ENCODE results near the gene MYH9.

Gene MYH9

GRCh38 chr22:36362932-36363331 lies 24.8 kb downstream of the MYH9 start:
- Mint-ChIP-seq H3K27me3 (no peaks in the 10 kb centered on the region), H3K27ac (peak overlapping the region; percentile 90), H3K9me3 (no peaks in the 10 kb centered on the region), H3K4me3 (no peak overlapping the region), H3K36me3 (peaks cover 54% of the 10 kb centered on the region), H3K4me1 (peaks cover 99% of the 10 kb centered on the region)
- DNase-seq = no peak
- CTCF ChIA-PET = no interaction called here

DNA sequence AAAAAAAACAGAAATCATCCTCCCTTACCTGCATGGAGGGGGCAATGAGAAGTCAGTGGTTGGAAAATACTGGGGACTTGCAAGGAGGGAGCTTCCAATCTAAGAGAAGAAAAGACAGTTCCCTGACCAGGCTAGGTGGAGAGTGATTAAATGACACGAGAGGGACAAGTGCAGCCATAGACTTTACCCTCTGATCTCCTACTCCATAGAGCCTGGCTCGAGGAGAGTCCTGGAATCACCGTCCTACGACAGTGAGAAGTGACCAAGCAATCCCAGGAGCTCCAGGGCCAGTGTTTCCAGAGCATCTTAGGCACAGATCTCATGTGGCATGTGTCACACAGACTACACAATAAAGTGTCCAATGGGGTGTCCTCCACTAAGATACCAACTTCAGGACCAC lies 25.7 kb downstream of the MYH9 start:
- Mint-ChIP-seq H3K4me3 (no peak overlapping the region), H3K9me3 (no peaks in the 10 kb centered on the region), H3K4me1 (peaks cover 99% of the 10 kb centered on the region), H3K27ac (peak overlapping the region; percentile 67), H3K27me3 (no peaks in the 10 kb centered on the region), H3K36me3 (peaks cover 56% of the 10 kb centered on the region)
- no peak for DNase-seq
- CTCF ChIA-PET = interaction anchor here (1.2 to 1.8 kb wide), 2 partner anchors 10 to 28 kb away, joined by 3 to 4 read pairs; no protein-coding TSS in a partner anchor

DNA sequence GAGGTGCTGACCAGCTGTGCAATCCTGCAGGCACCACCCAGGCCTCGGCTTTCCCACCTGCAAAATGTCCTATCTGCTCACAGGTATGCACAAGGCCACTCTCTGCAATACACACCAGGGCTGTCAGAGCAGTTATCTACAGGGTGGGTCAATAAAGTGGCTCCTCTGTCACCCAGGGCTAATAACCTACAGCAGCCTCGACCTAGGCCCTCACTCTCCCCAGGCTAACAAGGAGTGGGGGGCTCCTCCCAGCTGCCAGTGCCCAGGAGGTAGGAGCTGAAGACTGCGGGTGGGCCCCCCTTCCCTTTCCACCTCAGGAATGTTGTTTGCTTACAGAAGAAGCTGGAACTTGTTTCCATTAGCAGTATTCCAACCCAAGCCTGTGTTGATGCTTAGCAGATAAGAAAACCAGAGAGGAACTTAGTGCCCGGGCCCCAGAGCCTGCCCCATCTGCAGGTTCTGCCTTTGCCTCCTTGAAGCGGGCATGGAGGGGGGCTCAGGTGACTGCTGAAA lies 26.8 kb downstream of the MYH9 start:
- Mint-ChIP-seq H3K27me3 (no peaks in the 10 kb centered on the region), H3K4me3 (no peak overlapping the region), H3K4me1 (peaks cover 99% of the 10 kb centered on the region), H3K36me3 (peaks cover 56% of the 10 kb centered on the region), H3K27ac (peak overlapping the region; percentile 40), H3K9me3 (no peaks in the 10 kb centered on the region)
- no peak for DNase-seq
- CTCF ChIA-PET = interaction anchor here (1.8 kb wide), 1 partner anchor 27 kb away, joined by 4 read pairs; no protein-coding TSS in a partner anchor

DNA sequence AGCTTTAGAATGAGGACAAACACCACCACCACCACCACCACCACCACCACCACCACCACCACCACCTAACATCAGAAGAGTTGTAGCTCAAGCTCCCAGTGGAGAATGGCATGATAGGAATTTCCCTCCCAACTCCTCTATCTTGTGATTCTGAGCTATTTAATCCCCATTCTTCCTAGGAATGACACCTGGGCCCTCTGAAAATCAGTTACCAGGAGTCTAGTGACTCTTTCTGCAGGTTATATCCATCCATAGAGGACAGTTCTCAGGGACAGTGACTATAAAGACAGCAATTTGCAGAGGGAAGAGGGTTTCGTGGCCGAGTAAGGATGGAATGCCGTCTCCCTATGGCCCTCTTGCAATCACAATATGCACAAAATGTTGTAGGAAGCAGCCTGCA lies 27.8 kb downstream of the MYH9 start:
- no peak overlapping the region for H3K4me3 Mint-ChIP-seq
- H3K27me3 Mint-ChIP-seq = no peaks in the 10 kb centered on the region
- H3K27ac Mint-ChIP-seq = no peak overlapping the region
- no peaks in the 10 kb centered on the region for H3K9me3 Mint-ChIP-seq
- no peak for DNase-seq
- H3K4me1 Mint-ChIP-seq = peaks cover 99% of the 10 kb centered on the region
- H3K36me3 Mint-ChIP-seq = peaks cover 61% of the 10 kb centered on the region
- CTCF ChIA-PET = interaction anchor here (0.8 to 1.8 kb wide), 4 partner anchors 10 to 26 kb away, joined by 3 to 4 read pairs (median 3); no protein-coding TSS in a partner anchor

- H3K36me3 Mint-ChIP-seq = peaks cover 63% of the 10 kb centered on the region
- H3K27me3 Mint-ChIP-seq = no peaks in the 10 kb centered on the region
- no peak for DNase-seq
- peaks cover 99% of the 10 kb centered on the region for H3K4me1 Mint-ChIP-seq
- CTCF ChIA-PET = interaction anchor here (0.7 to 1.6 kb wide), 4 partner anchors 10 to 25 kb away, joined by 3 read pairs; no protein-coding TSS in a partner anchor
- no peaks in the 10 kb centered on the region for H3K9me3 Mint-ChIP-seq
- H3K27ac Mint-ChIP-seq = peak overlapping the region; percentile 88
- no peak overlapping the region for H3K4me3 Mint-ChIP-seq
These were observed 28.2 kb downstream of the MYH9 start for GRCh38 chr22:36359470-36359996.

- DNase-seq = no peak
- peak overlapping the region; percentile 88 for H3K27ac Mint-ChIP-seq
- H3K27me3 Mint-ChIP-seq = no peaks in the 10 kb centered on the region
- CTCF ChIA-PET = interaction anchor here (0.7 to 1.7 kb wide), 6 partner anchors 11 to 112 kb away, joined by 3 read pairs; no protein-coding TSS in a partner anchor
- H3K36me3 Mint-ChIP-seq = peaks cover 57% of the 10 kb centered on the region
- peak overlapping the region; percentile 38 for H3K4me3 Mint-ChIP-seq
- peaks cover 98% of the 10 kb centered on the region for H3K4me1 Mint-ChIP-seq
- H3K9me3 Mint-ChIP-seq = no peaks in the 10 kb centered on the region
These were observed 29.0 kb downstream of the MYH9 start for GRCh38 chr22:36358533-36359469.

DNA sequence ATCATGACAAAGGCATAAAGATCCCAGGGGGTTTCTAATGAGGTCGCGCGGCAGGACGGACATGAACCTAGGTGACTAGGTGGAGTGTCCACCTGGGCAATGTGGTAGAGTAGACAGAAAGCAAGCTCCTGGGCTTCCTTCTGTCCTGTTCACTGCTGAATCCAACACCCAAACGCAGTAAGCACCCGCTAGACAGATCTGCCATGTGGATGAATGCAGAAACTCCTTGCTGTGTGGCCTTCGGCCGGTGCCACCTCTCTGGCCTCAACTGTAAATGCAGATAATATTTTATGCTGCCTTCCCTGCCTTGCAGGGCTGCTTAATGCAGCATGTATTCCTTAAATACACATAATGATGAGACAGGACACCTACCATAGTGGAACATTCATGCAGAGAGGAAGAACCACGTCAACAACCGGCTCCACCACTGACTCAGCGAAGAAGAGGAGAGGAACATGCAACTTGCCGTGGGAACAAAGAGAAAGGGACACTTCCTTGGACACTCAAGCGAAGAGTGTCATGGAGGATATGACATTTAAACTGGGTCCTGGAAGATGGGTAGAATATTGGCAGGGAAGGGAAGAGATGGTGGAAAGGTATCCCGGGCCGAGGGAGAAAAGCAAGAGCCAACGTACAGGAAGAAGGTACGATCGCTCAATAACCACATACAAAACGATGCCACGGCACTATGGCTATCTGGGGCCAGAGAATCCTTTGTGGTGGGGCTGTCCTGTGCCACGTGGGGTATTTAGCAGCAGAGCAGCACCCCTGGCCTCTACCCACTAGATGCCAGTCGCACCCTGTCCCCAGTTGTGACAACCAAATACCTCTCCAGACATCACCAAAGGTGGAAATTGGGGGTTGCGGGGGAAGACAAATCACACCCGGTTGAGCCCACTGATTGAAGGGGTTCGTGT lies 30.8 kb downstream of the MYH9 start:
- DNase-seq = no peak
- no peaks in the 10 kb centered on the region for H3K27me3 Mint-ChIP-seq

DNA sequence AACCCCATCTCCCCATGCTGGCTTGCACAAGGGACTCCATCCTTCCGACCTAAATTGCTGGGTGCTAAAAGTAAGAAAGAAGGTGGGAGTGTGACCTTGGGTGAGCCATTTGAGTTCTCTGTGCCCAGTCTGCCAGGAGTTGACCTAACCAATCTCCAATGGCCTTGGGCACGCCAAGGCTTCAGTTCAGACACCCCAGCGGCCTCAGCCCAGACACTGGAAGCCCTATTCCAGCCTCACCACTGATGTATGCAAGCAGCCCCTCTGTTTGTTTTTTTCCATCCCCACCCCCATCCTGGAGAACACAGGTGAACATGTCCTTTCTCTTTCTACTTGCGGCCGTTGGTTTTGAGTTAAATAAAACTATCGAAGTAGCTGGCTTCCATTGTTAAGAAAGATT lies 31.9 kb downstream of the MYH9 start:
- Mint-ChIP-seq H3K4me1 (peaks cover 98% of the 10 kb centered on the region), H3K36me3 (peaks cover 49% of the 10 kb centered on the region), H3K4me3 (peak overlapping the region; percentile 34), H3K27ac (peak overlapping the region; percentile 78), H3K9me3 (no peaks in the 10 kb centered on the region), H3K27me3 (no peaks in the 10 kb centered on the region)
- no peak for DNase-seq
- CTCF ChIA-PET = interaction anchor here (1.0 to 2.0 kb wide), 3 partner anchors 9 to 22 kb away, joined by 3 to 10 read pairs (median 6); no protein-coding TSS in a partner anchor

More for the DNA sequence above, 30.8 kb downstream of the MYH9 start:
- H3K4me1 Mint-ChIP-seq = peaks cover 98% of the 10 kb centered on the region
- H3K27ac Mint-ChIP-seq = peak overlapping the region; percentile 84
- no peaks in the 10 kb centered on the region for H3K9me3 Mint-ChIP-seq
- CTCF ChIA-PET = interaction anchor here (1.7 to 2.0 kb wide), 3 partner anchors 8 to 23 kb away, joined by 3 to 10 read pairs (median 6); no protein-coding TSS in a partner anchor
- H3K4me3 Mint-ChIP-seq = peak overlapping the region; percentile 56
- H3K36me3 Mint-ChIP-seq = peaks cover 46% of the 10 kb centered on the region

GRCh38 chr22:36355362-36355761 lies 32.4 kb downstream of the MYH9 start:
- Mint-ChIP-seq H3K36me3 (peaks cover 51% of the 10 kb centered on the region), H3K27ac (peak overlapping the region; percentile 78), H3K4me3 (peak overlapping the region; percentile 34), H3K27me3 (no peaks in the 10 kb centered on the region), H3K4me1 (peaks cover 98% of the 10 kb centered on the region), H3K9me3 (no peaks in the 10 kb centered on the region)
- no peak for DNase-seq
- CTCF ChIA-PET = interaction anchor here (1.0 to 2.0 kb wide), 4 partner anchors 10 to 130 kb away, joined by 3 to 10 read pairs (median 4); no protein-coding TSS in a partner anchor

DNA sequence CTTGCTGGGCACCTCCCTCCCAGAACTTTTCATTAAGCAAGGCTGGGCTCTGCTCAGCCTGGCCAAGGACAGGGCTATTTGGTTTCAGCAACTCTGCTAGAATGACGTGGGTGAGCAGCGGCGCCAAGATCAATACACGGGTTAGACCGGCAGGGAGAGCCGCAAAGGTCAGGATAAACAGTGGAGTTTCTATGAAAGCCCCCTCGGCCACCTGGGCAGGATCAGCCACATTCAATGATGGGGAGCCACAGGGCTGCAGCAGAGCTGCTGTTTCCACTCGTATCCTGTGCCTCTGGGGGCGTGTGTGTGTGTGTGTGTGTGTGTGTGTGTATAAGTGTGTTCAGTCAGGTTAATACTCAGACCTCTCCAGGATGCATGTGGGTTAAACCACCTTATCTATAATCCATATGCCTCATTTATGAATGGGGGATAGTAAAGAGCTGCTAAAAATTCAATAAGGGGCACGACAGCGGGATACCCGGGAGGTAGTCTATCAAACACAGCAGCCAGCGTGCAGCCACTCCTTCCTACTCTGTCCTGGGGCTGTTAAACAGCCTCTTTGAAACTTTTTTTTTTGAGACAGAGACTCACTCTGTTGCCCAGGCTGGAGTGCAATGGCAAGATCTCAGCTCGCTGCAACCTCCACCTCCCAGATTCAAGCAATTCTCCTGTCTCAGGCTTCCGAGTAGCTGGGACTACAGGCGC lies 34.8 kb downstream of the MYH9 start:
- DNase-seq = peak; percentile 65
- CTCF ChIA-PET = interaction anchor here (1.3 kb wide), 1 partner anchor 21 kb away, joined by 6 read pairs; no protein-coding TSS in a partner anchor
- H3K4me1 Mint-ChIP-seq = peaks cover 94% of the 10 kb centered on the region
- peaks cover 51% of the 10 kb centered on the region for H3K36me3 Mint-ChIP-seq
- no peak overlapping the region for H3K4me3 Mint-ChIP-seq
- no peaks in the 10 kb centered on the region for H3K9me3 Mint-ChIP-seq
- peak overlapping the region; percentile 73 for H3K27ac Mint-ChIP-seq
- H3K27me3 Mint-ChIP-seq = no peaks in the 10 kb centered on the region

- no peak for DNase-seq
- Mint-ChIP-seq H3K9me3 (no peaks in the 10 kb centered on the region), H3K4me1 (peaks cover 90% of the 10 kb centered on the region), H3K27ac (peak overlapping the region; percentile 35), H3K4me3 (no peak overlapping the region), H3K36me3 (peaks cover 52% of the 10 kb centered on the region), H3K27me3 (no peaks in the 10 kb centered on the region)
- CTCF ChIA-PET = interaction anchor here (1.1 to 1.3 kb wide), 2 partner anchors 18 to 20 kb away, joined by 4 to 6 read pairs; no protein-coding TSS in a partner anchor
These were observed 35.6 kb downstream of the MYH9 start for GRCh38 chr22:36351921-36352802.

Data from activated naive CD4-positive, alpha-beta T cell treated with anti-CD3 and anti-CD28 coated beads, Interleukin-2, amount 10 ng/mL, durations not matched to agents 7 days and 5 days (primary cell).